Left colon (tissue), 2 donors: ENCODE measurements around the gene EXOSC10. TPM values are rescaled to one million over a fixed set of nuclear protein-coding genes. Genes with fewer than 3 reads are reported as not detected.
"Not testable (repeated sequence)": the region's sequence is repeated elsewhere in the genome, so short reads cannot be mapped to it uniquely, and the experiment has no call there.

Source experiments
- ATAC-seq: fragments of 200-7000 bp; cut with Tn5 transposase; one replicate; pipeline ENCODE4 v1.9.1; 2020; ENCODE audit warnings: mild to moderate bottlenecking, moderate library complexity
- DNase-seq, 2 donors: peaks; one replicate each; pipeline ENCODE4 v3.0.0-alpha.2; 2020
- intact Hi-C, 2 donors: fragments of 100-400 bp; cut with DNase I in 1 of 2; cut with micrococcal nuclease in 1 of 2; formaldehyde crosslinking; loops; one replicate each; pipeline versions ENCODE4 v1.11.2 to v1.14.0; 2022; cut with DNase I, micrococcal nuclease
- total RNA-seq, 2 donors: library from RNA; stranded (reverse); fragmentation: NEBNext Ultra II Directional; extraction: Animal tissue kit (Norgen Biotek cat#: 25700); gene quantifications; one replicate each; pipeline ENCODE4 v1.2.1, GENCODE V29; 2021
- donor health status: DM: no; HTN: no; CAD: no.
- donor health status: DM: yes; HTN: yes; CAD: no.

EXOSC10 gene
- total RNA-seq, 2 donors from 2014 or later: 38.2 to 54.3 TPM

DNA sequence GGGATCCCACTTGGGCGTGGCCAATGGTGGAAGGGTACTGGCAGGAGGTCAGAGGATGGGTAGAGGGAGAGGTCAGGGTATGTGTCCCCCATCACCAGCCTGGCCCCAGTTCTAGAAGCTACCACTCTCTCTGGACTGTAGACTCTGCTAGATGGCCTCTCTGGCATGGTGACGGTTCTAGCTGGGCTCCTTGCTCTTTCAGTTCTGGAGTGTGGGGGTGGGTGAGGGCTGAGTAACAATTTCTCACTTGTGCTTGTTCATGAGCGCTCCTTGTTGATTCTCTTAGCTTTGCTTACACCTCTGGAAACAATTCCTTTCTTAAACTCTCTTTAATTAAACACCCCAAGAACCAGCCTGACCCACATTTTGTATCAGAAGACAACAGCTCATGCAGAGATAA, 25.3 kb upstream of the EXOSC10 start:
- intact Hi-C loops: no loop called here
- no peak for ATAC-seq
- DNase-seq: no peak

DNA sequence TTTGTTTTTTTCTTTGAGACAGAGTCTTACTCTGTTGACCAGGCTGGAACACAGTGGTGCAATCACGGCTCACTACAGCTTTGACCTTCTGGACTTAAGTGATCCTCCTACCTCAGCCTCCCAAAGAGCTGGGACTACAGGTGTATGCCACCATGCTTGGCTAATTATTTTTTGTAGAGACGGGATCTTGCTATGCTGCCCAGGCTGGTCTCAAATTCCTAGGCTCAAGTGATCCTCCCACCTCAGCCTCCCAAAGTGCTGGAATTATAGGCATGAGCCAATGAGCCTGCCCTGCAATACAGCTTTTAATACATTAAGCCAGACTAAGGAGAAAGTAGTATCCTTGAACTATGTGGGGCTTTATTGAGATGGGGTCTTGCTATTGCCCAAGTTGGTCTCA, 16.6 kb upstream of the EXOSC10 start:
- ATAC-seq (no peak), DNase-seq (no peak)
- intact Hi-C loops: no loop called here

DNA sequence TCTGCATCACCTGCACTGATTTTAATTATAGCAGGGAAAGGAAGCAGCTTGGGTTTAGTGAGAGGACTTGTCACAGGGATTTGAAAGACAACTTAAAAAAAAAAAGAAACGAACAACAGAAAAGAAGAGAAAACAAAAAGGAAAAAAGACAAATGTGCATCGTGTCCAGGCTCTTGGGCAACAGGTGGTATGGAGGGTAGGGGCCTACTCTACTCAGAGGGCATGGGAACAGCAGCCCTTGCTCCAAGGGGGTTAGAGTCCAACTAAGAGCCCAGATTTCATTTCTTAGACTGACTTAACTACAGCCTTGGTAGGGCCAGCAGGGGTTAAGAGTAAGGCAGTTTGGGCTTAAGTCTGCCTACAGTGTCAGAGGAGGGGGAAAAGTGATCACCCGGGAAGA, 15.3 kb upstream of the EXOSC10 start:
- DNase-seq: no peak
- intact Hi-C loops: no loop called here

DNA sequence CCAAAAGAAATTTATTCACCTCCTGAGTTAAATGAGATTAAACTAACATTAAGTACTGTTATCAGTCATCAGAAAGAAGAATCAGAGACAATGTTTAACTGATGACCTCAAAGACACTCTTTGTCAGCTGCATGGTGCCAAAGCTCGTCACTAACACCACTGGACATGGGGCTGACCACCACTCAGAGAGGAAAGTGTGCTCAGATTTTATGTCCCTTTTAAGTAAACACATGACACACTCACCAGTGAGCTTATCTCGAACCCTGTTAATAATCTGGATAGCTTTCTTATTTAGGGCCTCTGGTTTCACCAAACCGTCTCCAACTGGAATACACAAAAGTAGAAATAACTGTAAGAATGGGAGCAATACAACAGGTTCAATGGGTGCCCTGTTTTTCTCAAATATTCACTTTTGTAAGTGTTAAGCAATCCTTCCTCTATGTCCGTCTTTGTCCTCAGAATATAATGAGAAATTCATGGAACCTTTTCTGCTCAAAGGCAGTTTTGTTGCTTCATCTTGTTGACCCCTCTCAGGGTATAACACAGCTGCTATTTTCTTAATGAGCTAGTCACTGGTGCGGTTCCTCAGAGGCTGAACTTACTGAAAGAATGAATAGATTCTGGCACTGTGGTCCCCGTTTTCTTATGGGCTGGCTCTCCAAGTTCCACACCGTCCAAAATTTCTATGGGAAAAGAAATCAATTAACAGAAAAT, 9.5 kb upstream of the EXOSC10 start:
- intact Hi-C loops: no loop called here
- no peak for DNase-seq
- no peak for ATAC-seq

More for the DNA sequence above, 15.3 kb upstream of the EXOSC10 start:
- ATAC-seq: no peak

DNA sequence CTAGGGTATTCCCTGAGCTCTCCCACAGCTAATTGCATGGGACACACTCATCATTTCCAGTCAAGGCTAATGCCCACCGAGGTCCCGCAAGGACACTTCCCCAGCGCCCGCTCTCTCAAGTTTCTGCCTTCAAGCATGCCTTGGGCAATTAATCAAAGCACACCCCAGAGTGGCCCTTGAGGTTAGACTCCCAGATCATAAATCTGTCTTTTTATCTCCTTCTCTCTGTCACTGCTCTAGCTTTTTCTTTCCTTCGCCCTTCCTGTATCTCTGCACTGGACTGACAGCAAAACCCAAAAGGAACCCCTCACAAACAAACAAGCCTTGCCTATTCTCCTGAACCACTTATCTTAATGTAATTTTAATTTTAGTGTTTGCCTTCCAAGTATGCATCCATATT, 7.9 kb upstream of the EXOSC10 start:
- ATAC-seq (no peak), DNase-seq (no peak)
- intact Hi-C loops: no loop called here

DNA sequence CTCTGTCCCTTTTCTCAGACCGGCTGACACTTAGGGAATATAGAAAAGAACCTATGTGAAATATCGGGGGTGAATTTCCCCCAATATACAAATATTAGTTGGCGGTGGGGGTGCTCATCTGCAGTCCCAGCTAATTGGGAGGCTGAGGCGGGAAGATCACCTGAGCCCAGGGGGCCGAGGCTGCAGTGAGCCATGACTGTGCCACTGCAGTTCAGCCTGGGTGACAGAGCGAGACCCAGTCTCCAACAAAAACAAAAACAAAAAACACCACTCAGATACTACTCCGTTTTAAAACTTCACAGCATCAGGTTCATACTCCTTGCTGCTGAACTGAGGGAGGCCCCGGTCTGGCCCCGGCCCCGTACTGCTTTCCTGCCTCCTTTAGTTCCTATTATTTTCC, 5.9 kb upstream of the EXOSC10 start:
- intact Hi-C loops: no loop called here
- ATAC-seq (no peak), DNase-seq (no peak)

DNA sequence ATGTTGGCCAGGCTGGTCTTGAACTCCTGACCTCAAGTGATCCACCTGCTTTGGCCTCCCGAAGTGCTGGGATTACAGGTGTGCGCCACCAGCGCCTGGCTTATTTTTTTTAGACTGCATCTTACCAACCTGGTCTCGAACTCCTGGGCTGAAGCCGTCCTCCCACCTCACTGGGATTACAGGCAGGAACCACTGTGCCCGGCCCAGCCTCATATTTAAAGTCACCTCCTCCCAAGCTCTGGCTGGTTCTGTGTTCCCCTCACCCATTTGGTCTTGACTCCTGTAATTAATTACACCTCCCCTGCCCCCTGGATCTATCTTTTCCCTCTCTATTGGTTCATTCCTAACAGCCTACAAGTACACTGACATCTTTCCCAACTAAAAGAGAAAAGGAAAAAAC, 1.7 kb upstream of the EXOSC10 start:
- no peak for ATAC-seq
- no peak for DNase-seq
- intact Hi-C loops: no loop called here

DNA sequence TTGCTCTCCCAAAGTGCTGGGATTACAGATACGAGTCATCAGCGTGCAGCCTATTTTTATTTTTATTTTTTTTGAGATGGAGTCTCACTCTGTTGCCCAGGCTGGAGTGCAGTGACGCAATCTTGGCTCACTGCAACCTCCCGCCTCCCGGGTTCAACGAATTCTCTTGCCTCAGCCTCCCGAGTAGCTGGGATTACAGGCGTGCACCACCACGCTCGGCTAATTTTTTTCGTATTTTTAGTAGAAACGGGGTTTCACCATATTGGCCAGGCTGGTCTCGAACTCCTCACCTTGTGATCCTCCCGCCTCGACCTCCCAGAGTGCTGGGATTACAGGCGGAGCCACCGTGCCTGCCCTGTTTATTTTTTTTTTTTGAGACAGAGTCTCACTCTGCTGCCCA, 1.1 kb upstream of the EXOSC10 start:
- ATAC-seq, intact Hi-C loops, DNase-seq: not testable (repeated sequence)

DNA sequence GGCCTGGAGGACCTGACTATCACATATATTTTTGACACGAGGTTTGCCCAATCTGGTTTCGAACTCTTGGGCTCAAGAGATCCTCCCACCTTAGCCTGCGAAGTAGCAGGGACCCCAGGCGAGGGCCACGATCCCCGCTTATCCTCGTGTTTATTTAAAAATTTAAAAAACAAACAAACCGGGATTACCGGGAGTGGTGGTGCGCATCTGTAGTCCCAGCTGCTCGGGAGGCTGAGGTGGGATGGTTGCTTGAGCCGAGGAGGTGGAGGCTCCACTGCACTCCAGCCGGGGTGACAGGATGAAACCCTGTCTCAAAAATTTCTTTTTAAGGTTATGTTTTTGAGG, 452 bp upstream of the EXOSC10 start:
- DNase-seq: no peak
- intact Hi-C loops: no loop called here
- no peak for ATAC-seq

DNA sequence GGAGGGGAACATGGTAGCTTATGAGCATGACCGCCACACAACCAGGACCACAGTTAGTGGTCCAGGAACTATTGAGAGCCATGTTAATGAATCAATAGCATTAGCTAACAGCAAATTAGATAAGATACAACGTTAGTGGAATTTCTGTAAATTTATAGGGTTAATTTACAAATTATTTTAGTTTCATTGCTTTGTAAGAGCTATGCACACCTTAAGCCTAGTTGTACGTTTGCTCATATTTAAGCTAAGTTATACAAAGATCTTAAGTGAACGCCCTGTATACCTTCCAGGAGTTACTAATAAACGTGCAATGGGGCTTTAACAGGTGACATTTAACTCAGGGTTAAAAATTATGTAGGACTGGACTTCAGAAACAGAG, 749 bp downstream of the EXOSC10 start:
- DNase-seq (no peak), ATAC-seq (no peak)
- intact Hi-C loops: no loop called here

DNA sequence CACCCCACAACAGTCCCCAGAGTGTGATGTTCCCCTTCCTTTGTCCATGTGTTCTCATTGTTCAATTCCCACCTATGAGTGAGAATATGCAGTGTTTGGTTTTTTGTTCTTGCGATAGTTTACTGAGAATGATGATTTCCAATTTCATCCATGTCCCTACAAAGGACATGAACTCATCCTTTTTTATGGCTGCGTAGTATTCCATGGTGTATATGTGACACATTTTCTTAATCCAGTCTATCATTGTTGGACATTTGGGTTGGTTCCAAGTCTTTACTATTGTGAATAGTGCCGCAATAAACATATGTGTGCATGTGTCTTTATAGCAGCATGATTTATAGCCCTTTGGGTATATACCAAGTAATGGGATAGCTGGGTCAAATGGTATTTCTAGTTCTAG, 15.9 kb downstream of the EXOSC10 start:
- ATAC-seq, intact Hi-C loops, DNase-seq: not testable (repeated sequence)

DNA sequence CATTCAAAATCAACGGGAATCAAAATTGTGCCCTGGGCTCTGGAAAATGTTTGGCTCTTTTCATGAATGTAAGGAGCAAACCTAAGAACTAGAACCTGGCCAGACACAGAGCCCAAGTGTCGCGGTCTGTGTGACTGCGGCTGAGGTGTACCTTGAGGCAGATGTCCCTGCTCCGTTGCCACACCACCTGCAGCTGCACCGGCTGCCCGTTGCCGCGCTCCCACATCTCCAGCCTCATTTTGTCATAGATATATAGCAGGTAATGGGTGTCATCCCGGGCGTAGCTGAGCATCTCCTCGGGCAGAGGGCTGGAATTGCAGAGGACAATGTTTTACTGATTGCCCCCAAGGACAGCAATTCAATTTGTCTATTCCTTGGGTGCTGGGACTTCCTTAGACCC, 18.7 kb downstream of the EXOSC10 start:
- DNase-seq: no peak
- intact Hi-C loops: no loop called here
- no peak for ATAC-seq

DNA sequence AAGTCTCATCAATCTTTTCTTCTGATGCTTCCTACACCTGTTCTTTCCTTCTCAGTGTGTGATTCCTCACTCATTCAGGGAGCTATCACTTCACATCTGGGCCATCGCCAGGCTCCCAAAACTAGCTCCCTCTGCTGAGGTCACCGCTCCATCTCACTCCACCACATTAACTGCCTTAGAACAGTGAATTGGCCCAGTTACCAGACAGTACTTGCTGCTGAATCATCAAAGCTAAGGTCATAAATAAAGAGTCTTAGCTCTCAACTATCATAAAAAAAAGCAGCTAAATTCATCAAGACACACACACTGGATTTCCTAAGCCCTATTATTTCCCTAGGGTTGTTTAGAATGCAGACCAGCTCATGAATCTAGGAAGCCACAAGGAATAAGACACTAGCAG, 21.0 kb downstream of the EXOSC10 start:
- ATAC-seq: no peak
- intact Hi-C loops: no loop called here
- DNase-seq: no peak

DNA sequence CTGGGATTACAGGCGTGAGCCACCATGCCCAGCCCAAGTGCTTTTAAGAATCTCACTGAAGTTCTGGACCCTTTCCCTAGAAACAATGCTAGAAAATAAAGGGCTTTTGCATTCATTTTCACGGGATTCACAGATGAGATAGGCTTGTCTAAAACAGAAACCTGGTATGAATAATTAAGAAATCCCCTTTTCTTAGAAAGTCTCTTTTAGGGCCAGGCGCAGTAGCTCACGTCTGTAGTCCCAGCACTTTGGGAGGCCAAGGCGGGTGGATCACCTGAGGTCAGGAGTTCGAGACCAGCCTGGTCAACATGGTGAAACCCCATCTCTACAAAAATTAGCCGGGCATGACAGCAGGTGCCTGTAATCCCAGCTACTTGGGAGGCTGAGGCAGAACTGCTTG, 26.3 kb downstream of the EXOSC10 start:
- intact Hi-C loops, ATAC-seq, DNase-seq: not testable (repeated sequence)

DNA sequence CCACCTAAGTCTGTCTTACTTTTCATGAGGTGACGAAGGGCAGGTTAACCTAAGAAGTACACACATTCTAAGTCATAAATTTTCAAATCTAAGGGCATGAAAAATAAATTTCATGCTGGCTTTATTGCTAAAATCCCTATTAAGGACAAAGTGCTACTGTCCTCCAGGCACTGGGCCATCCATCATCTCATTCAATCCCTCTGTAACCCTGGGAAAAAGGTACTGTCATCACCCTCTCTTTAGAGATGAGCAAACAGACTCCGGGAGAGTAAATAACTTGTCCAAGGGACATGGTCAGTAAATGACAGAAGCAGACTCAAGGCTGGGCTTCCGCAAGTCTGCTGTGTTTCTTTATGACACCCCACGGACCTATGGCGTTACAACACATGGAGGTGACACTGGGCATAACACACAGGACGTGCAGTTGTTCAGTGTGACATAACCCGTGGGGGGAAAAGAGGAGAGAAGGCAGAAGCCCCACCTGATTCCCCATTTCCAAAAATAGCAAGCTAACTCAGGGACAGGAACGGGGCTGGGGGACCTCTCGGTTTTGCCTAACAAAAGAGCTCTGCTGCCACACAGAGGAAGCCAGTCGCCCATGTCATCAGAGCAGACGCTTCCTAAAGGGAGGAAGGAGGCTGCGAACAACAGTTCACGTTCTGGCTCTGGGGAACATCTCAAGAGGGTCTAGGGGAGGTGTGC, 27.3 kb downstream of the EXOSC10 start:
- ATAC-seq (peak; percentile 54), DNase-seq (no peak)
- intact Hi-C loops: no loop called here

DNA sequence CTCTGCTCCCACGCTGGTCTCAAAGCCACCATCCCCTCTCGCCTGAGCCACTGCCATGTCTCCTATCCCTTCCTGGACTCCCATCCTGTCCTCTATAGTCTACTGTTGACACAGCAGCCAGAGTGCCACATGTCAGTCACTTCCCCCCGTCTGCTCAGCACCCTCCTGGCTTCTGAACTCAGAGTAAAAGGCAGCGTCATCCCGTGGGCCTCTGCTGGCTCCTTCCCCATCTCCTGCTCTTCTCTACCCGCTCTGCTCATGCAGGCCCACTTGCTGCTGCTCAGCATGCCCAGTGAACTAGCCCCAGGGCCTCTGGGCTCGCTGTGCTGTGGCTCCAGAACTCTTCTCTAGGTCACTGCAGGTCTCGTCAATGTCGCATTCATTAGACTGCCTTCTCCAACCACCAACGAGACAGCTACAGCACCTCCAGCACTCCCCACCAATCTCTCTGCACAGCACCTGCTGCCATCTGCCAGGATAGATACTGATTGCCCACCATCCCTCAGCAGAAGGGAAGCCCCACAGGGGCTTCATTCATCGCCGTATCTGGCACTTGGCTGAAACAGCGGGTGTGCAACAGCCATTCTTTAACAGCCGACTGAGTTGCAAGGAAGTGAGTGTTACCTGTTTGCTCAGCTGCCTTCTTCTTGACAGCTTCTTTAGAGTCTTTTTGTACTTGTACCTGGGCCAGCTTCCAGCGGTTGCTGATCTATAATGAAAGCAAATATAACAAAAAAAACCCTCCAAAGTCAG, 28.0 kb downstream of the EXOSC10 start:
- intact Hi-C loops: no loop called here
- DNase-seq: no peak
- ATAC-seq: peak; percentile 69

DNA sequence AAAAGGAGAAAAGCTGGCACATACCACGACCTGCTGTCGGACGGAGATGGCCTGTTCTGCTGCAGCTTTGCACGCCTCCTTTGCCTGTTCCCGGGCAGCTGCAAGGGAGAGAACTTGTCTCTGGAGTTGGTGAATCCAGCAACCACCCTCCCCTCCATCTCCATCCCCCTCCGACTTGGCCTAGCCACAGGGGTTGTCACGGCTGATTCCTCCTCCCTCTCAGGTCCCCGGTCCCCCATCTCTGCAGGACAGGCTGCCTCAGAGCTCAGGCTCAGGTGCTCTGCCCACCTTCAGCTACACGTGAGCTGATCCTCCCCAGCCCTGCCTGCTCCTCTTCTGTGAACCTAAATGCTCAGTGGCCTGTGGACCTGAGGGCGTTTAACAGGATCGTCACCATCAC, 28.8 kb downstream of the EXOSC10 start:
- no peak for DNase-seq
- ATAC-seq: no peak
- intact Hi-C loops: no loop called here

DNA sequence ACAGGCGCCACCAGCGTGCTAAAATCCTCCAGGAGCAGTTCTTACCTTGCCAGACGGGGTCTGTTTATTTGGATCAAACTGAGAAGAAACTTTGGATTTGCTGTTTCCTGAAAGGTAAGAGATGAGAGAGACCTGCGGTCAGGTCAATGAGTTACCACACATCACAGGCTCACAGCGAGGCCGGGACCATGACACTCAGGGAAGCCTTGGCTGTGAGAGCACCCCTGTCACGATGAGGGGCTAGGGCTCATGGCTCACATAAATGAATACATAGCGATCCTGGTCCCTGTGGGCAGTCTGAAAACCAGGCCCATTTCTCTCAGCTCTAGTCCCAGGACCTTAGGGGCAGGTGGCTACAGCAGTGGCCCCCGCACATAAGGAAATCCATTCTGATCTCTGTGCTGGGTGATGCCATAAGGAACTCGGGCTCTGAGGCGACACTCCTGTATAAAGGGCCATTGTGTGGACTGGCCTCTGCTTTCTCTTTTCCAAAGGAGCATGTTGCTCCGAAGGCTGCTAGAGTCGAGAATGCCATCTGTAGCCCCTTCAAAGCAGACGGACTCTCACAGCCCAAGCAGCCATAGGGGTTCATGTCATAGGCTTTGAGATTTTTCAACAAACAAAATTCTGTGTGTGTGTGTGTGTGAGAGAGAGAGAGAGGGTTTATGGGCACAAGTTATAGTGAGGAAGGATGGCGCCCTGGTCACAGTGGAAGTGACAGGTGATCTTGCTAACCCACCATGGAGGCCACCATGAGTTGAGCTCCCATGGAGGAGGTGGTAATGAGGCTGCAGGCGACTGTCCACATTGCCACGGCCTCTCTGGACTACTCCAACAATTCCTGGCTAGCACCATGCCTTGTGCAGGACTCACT, 30.8 kb downstream of the EXOSC10 start:
- DNase-seq (no peak), ATAC-seq (peak; percentile 31)
- intact Hi-C loops: no loop called here
